Subcutaneous abdominal adipose tissue (tissue), 5 donors: ENCODE results near the gene CEACAM7.

Experiments
- H3K27ac ChIP-seq: one replicate; pipeline ENCODE4 v1.7.0; 2013; ENCODE audit warnings: low read depth, mild to moderate bottlenecking, inconsistent platforms, low read length, moderate library complexity
- H3K27me3 ChIP-seq, 5 donors: one replicate each; pipeline ENCODE4 v1.7.0; 2013; ENCODE audit warnings: low read length in 5 of 5, inconsistent platforms in 1 of 5; ENCODE audit not compliant: control insufficient read depth in 5 of 5, insufficient read depth in 4 of 5
- H3K36me3 ChIP-seq, 5 donors: one replicate each; pipeline ENCODE4 v1.7.0; 2013; ENCODE audit warnings: low read length in 5 of 5; ENCODE audit not compliant: control insufficient read depth in 5 of 5, insufficient read depth in 5 of 5
- H3K4me1 ChIP-seq, 5 donors: one replicate each; pipeline ENCODE4 v1.7.0; 2013; ENCODE audit warnings: low read length in 5 of 5, mild to moderate bottlenecking in 3 of 5, moderate library complexity in 1 of 5; ENCODE audit not compliant: control insufficient read depth in 5 of 5, insufficient read depth in 5 of 5
- H3K4me3 ChIP-seq, 5 donors: one replicate each; pipeline ENCODE4 v1.7.0; 2013; ENCODE audit warnings: low read length in 5 of 5, low read depth in 1 of 5
- H3K9ac ChIP-seq, 5 donors: one replicate each; pipeline ENCODE4 v1.7.0; 2013; ENCODE audit warnings: low read length in 5 of 5, mild to moderate bottlenecking in 4 of 5, moderate library complexity in 3 of 5
- H3K9me3 ChIP-seq, 5 donors: one replicate each; pipeline ENCODE4 v1.7.0; 2013; ENCODE audit warnings: low read length in 5 of 5; ENCODE audit not compliant: control insufficient read depth in 5 of 5
- donor health status: healthy.
- donor health status: healthy.
- donor health status: healthy.
- donor health status: healthy.
- donor health status: healthy.

The CEACAM7 gene

GRCh38 chr19:41700381-41701195 lies 12.5 kb upstream of the CEACAM7 start:
- Histone ChIP-seq H3K27ac (no peak overlapping the region), H3K4me3 (no peak overlapping the region), H3K9me3 (no peaks in the 10 kb centered on the region), H3K36me3 (no peaks in the 10 kb centered on the region), H3K9ac (no peak overlapping the region), H3K4me1 (peaks cover 0 to 7% (median 2%) of the 10 kb centered on the region in 5 donors), H3K27me3 (peaks cover 8 to 47% (median 19%) of the 10 kb centered on the region in 5 donors)

GRCh38 chr19:41699968-41700323 lies 11.9 kb upstream of the CEACAM7 start:
- peaks cover 0 to 7% (median 2%) of the 10 kb centered on the region in 5 donors for H3K4me1 ChIP-seq
- no peak overlapping the region for H3K9ac ChIP-seq
- no peak overlapping the region for H3K27ac ChIP-seq
- no peak overlapping the region for H3K4me3 ChIP-seq
- H3K27me3 ChIP-seq, result peaks cover 8 to 41% (median 16%) of the 10 kb centered on the region in 5 donors
- H3K9me3 ChIP-seq, result no peaks in the 10 kb centered on the region
- H3K36me3 ChIP-seq, result no peaks in the 10 kb centered on the region

GRCh38 chr19:41699231-41699967 lies 11.3 kb upstream of the CEACAM7 start:
- peaks cover 0 to 2% (median 0%) of the 10 kb centered on the region in 5 donors for H3K9me3 ChIP-seq
- H3K27ac ChIP-seq, result no peak overlapping the region

GRCh38 chr19:41698746-41699230 lies 10.7 kb upstream of the CEACAM7 start:
- Histone ChIP-seq H3K4me1 (peaks cover 0 to 7% (median 2%) of the 10 kb centered on the region in 5 donors), H3K27me3 (peaks cover 8 to 44% (median 19%) of the 10 kb centered on the region in 5 donors), H3K36me3 (no peaks in the 10 kb centered on the region), H3K9me3 (peaks cover 0 to 7% (median 0%) of the 10 kb centered on the region in 5 donors), H3K27ac (no peak overlapping the region), H3K9ac (no peak overlapping the region), H3K4me3 (no peak overlapping the region)

More at GRCh38 chr19:41699231-41699967, 11.3 kb upstream of the CEACAM7 start:
- Histone ChIP-seq H3K27me3 (peaks cover 8 to 45% (median 18%) of the 10 kb centered on the region in 5 donors), H3K36me3 (no peaks in the 10 kb centered on the region), H3K4me1 (peaks cover 0 to 7% (median 2%) of the 10 kb centered on the region in 5 donors), H3K4me3 (no peak overlapping the region), H3K9ac (no peak overlapping the region)

- no peak overlapping the region for H3K4me3 ChIP-seq
- no peak overlapping the region for H3K9ac ChIP-seq
- no peak overlapping the region for H3K27ac ChIP-seq
- H3K9me3 ChIP-seq, result peaks cover 0 to 12% (median 3%) of the 10 kb centered on the region in 5 donors
- H3K4me1 ChIP-seq, result peaks cover 0 to 7% (median 0%) of the 10 kb centered on the region in 5 donors
- H3K27me3 ChIP-seq, result peaks cover 8 to 44% (median 19%) of the 10 kb centered on the region in 5 donors
- H3K36me3 ChIP-seq, result no peaks in the 10 kb centered on the region
Observed at GRCh38 chr19:41697198-41697855, 9.3 kb upstream of the CEACAM7 start.

- Histone ChIP-seq H3K36me3 (no peaks in the 10 kb centered on the region), H3K27ac (no peak overlapping the region), H3K9me3 (peaks cover 0 to 18% (median 3%) of the 10 kb centered on the region in 5 donors), H3K27me3 (peaks cover 8 to 43% (median 19%) of the 10 kb centered on the region in 5 donors), H3K9ac (no peak overlapping the region), H3K4me1 (no peaks in the 10 kb centered on the region), H3K4me3 (no peak overlapping the region)
Observed at GRCh38 chr19:41696402-41697197, 8.5 kb upstream of the CEACAM7 start.

- no peaks in the 10 kb centered on the region for H3K36me3 ChIP-seq
- H3K27me3 ChIP-seq, result peaks cover 8 to 36% (median 18%) of the 10 kb centered on the region in 5 donors
- H3K9ac ChIP-seq, result no peak overlapping the region
- H3K9me3 ChIP-seq, result peaks cover 0 to 19% (median 3%) of the 10 kb centered on the region in 5 donors
- no peak overlapping the region for H3K4me3 ChIP-seq
- H3K27ac ChIP-seq, result no peak overlapping the region
- H3K4me1 ChIP-seq, result no peaks in the 10 kb centered on the region
Observed at GRCh38 chr19:41695745-41696144, 7.7 kb upstream of the CEACAM7 start.

- no peak overlapping the region for H3K27ac ChIP-seq
- peaks cover 8 to 40% (median 18%) of the 10 kb centered on the region in 5 donors for H3K27me3 ChIP-seq
- H3K9me3 ChIP-seq, result peaks cover 0 to 19% (median 3%) of the 10 kb centered on the region in 5 donors
- no peak overlapping the region for H3K9ac ChIP-seq
- no peak overlapping the region for H3K4me3 ChIP-seq
- no peaks in the 10 kb centered on the region for H3K36me3 ChIP-seq
- no peaks in the 10 kb centered on the region for H3K4me1 ChIP-seq
Observed at GRCh38 chr19:41694831-41695635, 7.0 kb upstream of the CEACAM7 start.
